22Rv1 (cell line): ENCODE results near the gene CASP5.

Experiments
- CTCF ChIP-seq: fragments of 450-650 bp; IDR thresholded peaks from 2 replicates; pipeline ENCODE4 v1.5.1; 2017; ENCODE audit warnings: mild to moderate bottlenecking
- ZFX ChIP-seq: fragments of 450-650 bp; IDR thresholded peaks from 2 replicates; pipeline ENCODE4 v1.6.1; 2017; ENCODE audit warnings: antibody characterized with exemption, borderline replicate concordance

- TF ChIP-seq CTCF (no peak), ZFX (no peak)
These were observed 17.7 kb upstream of the CASP5 start for GRCh38 chr11:105040703-105041102.
